Body of pancreas (tissue), 4 donors: ENCODE measurements around the gene HIP1.

ENCODE experiments used
- POLR2A ChIP-seq, 3 donors: fragments of 450-650 bp; IDR thresholded peaks; one replicate each; pipeline ENCODE4 v1.6.1; 2016; ENCODE audit warnings: antibody characterized with exemption in 3 of 3, mild to moderate bottlenecking in 2 of 3
- TF ChIP-seq, protein P1 (sequence below), 7 experiments: fragments of 450-650 bp in 4 of 7; fragments of 200-600 bp in 3 of 7; sonication (generic) in 3 of 7; IDR thresholded peaks; one replicate each; pipeline ENCODE4 v1.5.1; 2016 to 2019; ENCODE audit warnings: antibody characterized with exemption in 7 of 7

DNA sequence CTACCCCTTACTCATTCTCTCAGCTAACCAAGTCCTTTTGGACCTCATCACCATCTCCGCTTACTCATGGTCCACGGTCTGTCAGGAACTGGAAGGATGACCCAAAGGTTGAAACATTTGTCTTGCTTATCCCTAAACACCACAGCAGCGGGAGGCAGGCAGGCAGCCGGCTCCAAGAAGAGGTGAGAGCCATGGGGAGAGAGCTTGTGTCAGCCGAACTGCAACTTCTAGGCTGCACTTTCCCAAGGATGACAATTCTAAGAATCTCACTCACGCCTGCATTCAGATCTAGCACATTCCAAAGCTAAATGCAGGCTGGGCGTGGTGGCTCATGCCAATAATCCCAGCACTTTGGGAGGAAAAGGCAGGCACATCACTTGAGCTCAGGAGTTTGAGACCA is 160.7 kb downstream of the HIP1 start:
- TF ChIP-seq, protein P1, sequence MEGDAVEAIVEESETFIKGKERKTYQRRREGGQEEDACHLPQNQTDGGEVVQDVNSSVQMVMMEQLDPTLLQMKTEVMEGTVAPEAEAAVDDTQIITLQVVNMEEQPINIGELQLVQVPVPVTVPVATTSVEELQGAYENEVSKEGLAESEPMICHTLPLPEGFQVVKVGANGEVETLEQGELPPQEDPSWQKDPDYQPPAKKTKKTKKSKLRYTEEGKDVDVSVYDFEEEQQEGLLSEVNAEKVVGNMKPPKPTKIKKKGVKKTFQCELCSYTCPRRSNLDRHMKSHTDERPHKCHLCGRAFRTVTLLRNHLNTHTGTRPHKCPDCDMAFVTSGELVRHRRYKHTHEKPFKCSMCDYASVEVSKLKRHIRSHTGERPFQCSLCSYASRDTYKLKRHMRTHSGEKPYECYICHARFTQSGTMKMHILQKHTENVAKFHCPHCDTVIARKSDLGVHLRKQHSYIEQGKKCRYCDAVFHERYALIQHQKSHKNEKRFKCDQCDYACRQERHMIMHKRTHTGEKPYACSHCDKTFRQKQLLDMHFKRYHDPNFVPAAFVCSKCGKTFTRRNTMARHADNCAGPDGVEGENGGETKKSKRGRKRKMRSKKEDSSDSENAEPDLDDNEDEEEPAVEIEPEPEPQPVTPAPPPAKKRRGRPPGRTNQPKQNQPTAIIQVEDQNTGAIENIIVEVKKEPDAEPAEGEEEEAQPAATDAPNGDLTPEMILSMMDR (IDR thresholded peaks at IDR 0.05) = no peak
- no peak for TF ChIP-seq POLR2A (IDR thresholded peaks at IDR 0.05)
